Measurements from ENCODE around the gene TNFAIP3.

DNA sequence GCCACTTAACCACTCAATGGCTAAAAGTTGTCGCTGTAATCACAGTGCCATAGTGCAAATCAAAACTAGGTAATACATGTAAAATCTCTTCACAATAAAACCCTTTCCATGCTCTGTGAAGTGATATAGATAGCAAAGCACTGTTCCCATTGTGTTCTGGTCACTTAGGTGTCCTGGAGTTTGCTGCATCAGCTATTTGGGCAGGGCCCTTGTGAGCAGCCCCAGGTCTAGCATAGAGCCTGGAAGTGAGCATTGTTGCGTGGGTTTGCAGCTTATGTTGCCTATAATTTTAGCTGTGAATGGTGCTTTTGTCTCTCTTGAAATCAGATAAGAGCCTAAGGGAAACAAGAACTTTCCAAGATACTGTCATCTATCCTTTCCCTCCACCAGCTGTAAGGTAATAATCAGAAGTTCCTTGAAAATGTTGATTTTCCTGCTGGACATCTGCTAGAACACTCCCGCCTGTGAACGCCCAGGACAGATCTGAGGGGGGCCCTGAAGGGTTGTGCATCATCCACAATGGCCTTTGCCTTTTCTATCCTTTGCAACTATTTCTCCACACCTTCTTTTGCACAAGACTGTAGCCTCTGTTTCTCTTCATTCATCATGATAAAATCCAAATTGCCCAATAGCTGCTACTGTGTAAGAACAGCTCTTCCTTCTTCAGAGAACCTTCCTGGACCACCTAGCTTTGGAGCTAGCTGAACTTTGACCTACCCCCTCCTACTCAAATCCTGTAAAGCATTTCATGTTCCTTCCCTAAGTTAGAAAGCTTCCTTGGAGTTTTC is 57.0 kb downstream of the TNFAIP3 start:
- TF ChIP-seq EZH2 (IDR thresholded peaks at IDR 0.05; ENCODE audit: borderline replicate concordance, low read depth, low read length, severe bottlenecking): no peak
- TF ChIP-seq, protein P1, sequence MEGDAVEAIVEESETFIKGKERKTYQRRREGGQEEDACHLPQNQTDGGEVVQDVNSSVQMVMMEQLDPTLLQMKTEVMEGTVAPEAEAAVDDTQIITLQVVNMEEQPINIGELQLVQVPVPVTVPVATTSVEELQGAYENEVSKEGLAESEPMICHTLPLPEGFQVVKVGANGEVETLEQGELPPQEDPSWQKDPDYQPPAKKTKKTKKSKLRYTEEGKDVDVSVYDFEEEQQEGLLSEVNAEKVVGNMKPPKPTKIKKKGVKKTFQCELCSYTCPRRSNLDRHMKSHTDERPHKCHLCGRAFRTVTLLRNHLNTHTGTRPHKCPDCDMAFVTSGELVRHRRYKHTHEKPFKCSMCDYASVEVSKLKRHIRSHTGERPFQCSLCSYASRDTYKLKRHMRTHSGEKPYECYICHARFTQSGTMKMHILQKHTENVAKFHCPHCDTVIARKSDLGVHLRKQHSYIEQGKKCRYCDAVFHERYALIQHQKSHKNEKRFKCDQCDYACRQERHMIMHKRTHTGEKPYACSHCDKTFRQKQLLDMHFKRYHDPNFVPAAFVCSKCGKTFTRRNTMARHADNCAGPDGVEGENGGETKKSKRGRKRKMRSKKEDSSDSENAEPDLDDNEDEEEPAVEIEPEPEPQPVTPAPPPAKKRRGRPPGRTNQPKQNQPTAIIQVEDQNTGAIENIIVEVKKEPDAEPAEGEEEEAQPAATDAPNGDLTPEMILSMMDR (IDR thresholded peaks at IDR 0.05; ENCODE audit: borderline replicate concordance, extremely low read depth, low read length, poor library complexity, severe bottlenecking): no peak
